PC-9 (cell line): ENCODE data around the gene COL11A2.

ENCODE experiments used
- EZH2 ChIP-seq: fragments of 200-600 bp; sonication (generic); IDR thresholded peaks from 2 replicates; pipeline ENCODE4 v1.8.0; 2017; ENCODE audit warnings: antibody characterized with exemption, low read depth
- TF ChIP-seq, protein P1 (sequence below): fragments of 200-600 bp; sonication (generic); conservative IDR thresholded peaks from 2 replicates; pipeline ENCODE4 v1.6.1; 2017; ENCODE audit warnings: mixed run types, antibody characterized with exemption, mild to moderate bottlenecking, moderate library complexity

DNA sequence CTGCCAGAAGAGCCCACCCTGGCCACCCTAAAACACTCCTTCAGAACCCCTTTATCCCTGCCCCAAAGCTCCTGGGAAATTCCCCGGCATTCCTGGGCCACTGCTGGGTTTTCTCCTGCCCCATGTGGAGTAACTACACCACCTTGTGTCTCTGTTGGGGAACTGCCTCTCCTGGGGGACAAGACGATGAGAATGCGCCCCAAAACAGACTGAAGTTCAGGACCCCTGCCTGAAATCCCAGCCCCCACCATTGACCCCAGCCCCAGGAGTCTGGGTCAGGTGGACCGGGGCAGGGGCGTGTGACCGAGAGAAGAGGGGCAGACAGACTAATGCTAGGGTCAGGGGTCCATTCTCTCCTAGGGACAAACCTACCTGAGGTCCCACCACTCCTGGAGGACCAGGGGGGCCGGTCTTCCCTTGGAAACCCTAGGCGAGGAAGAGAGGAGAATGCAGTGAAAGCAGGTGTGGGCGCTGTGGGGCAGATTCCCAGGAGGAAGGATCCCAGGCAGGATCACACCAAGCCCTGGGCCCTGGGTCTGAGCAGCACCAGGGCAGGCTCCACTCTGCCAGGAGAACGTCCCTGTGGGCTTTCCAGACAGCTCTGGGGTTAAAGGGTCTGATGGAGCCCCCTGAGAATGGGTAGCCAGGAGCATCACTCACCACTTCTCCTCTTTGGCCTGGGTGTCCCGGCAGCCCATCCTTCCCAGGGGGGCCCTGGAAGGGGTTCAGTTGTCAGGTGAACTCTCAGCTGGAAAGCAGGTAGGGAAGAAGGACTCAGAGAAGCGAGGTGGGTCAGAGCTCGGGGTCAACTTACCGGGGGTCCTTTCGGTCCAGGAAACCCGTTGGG lies 19.4 kb downstream of the COL11A2 start:
- TF ChIP-seq, protein P1, sequence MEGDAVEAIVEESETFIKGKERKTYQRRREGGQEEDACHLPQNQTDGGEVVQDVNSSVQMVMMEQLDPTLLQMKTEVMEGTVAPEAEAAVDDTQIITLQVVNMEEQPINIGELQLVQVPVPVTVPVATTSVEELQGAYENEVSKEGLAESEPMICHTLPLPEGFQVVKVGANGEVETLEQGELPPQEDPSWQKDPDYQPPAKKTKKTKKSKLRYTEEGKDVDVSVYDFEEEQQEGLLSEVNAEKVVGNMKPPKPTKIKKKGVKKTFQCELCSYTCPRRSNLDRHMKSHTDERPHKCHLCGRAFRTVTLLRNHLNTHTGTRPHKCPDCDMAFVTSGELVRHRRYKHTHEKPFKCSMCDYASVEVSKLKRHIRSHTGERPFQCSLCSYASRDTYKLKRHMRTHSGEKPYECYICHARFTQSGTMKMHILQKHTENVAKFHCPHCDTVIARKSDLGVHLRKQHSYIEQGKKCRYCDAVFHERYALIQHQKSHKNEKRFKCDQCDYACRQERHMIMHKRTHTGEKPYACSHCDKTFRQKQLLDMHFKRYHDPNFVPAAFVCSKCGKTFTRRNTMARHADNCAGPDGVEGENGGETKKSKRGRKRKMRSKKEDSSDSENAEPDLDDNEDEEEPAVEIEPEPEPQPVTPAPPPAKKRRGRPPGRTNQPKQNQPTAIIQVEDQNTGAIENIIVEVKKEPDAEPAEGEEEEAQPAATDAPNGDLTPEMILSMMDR: peak; percentile 79
- no peak for TF ChIP-seq EZH2
